Naive thymus-derived CD4-positive, alpha-beta T cell (primary cell): ENCODE data around the gene WDFY3. TPM values are rescaled to one million over a fixed set of nuclear protein-coding genes. Genes with fewer than 3 reads are reported as not detected.

Source experiments
- ATAC-seq: fragments of 150-1000 bp; cut with Tn5 transposase; 2 replicates; pipeline ENCODE4 v1.10.0; 2021; ENCODE audit warnings: mild to moderate bottlenecking, moderate library complexity
- CTCF ChIA-PET: fragments of 350-600 bp; sonication (Branson Sonifier 250); formaldehyde crosslinking; loops from one replicate; lab custom pipeline; 2021; ENCODE audit warnings: antibody characterized with exemption; lab: Charles Lee
- POLR2A ChIA-PET: fragments of 350-600 bp; sonication (Branson Sonifier 250); formaldehyde crosslinking; loops from one replicate; lab custom pipeline; 2021; ENCODE audit warnings: antibody characterized with exemption, inconsistent platforms; lab: Charles Lee
- DNase-seq, 9 donors: peaks; one replicate each; pipeline versions ENCODE4 v3.0.0 to v3.0.0-alpha.2; 2020 to 2022; ENCODE audit warnings: mixed read lengths in 1 of 9
- H3K27ac ChIP-seq: one replicate; pipeline ENCODE4 v1.7.0; 2013; ENCODE audit warnings: mild to moderate bottlenecking, low read depth, low read length, moderate library complexity
- H3K27me3 ChIP-seq, 2 donors: one replicate each; pipeline ENCODE4 v1.7.0; 2013; ENCODE audit warnings: low read length in 2 of 2, mild to moderate bottlenecking in 2 of 2, moderate library complexity in 2 of 2; ENCODE audit not compliant: control insufficient read depth in 2 of 2, insufficient read depth in 2 of 2
- H3K36me3 ChIP-seq, 3 experiments: 1 replicate in 2 of 3; 2 replicates in 1 of 3; pipeline ENCODE4 v1.7.0; 2013; ENCODE audit warnings: low read length in 3 of 3, mild to moderate bottlenecking in 3 of 3, moderate library complexity in 1 of 3; ENCODE audit not compliant: insufficient read depth in 3 of 3, control insufficient read depth in 2 of 3
- H3K4me1 ChIP-seq, 2 donors: one replicate each; pipeline ENCODE4 v1.7.0; 2013; ENCODE audit warnings: low read length in 2 of 2, mild to moderate bottlenecking in 2 of 2, moderate library complexity in 1 of 2; ENCODE audit not compliant: control insufficient read depth in 2 of 2, insufficient read depth in 2 of 2
- H3K4me3 ChIP-seq: 2 replicates; pipeline ENCODE4 v1.7.0; 2013; ENCODE audit warnings: mild to moderate bottlenecking, low read length
- H3K9me3 ChIP-seq, 3 experiments: 1 replicate in 2 of 3; 2 replicates in 1 of 3; pipeline ENCODE4 v1.7.0; 2013; ENCODE audit warnings: low read length in 3 of 3; ENCODE audit not compliant: control insufficient read depth in 2 of 3
- H3K27ac Mint-ChIP-seq, 9 donors: one replicate each; pipeline ENCODE4 v1.8.0; 2020 to 2022; ENCODE audit warnings: mixed read lengths in 9 of 9, mild to moderate bottlenecking in 8 of 9, moderate library complexity in 5 of 9, inconsistent platforms in 2 of 9
- H3K27me3 Mint-ChIP-seq, 5 donors: one replicate each; pipeline ENCODE4 v1.8.0; 2021 to 2022; ENCODE audit warnings: mixed read lengths in 5 of 5, mild to moderate bottlenecking in 1 of 5
- H3K36me3 Mint-ChIP-seq, 5 donors: one replicate each; pipeline ENCODE4 v1.8.0; 2020 to 2022; ENCODE audit warnings: mixed read lengths in 5 of 5, mild to moderate bottlenecking in 3 of 5, inconsistent platforms in 1 of 5
- H3K4me1 Mint-ChIP-seq, 7 donors: one replicate each; pipeline ENCODE4 v1.8.0; 2020 to 2022; ENCODE audit warnings: mixed read lengths in 7 of 7, mild to moderate bottlenecking in 3 of 7, inconsistent platforms in 1 of 7
- H3K4me3 Mint-ChIP-seq, 10 donors: one replicate each; pipeline ENCODE4 v1.8.0; 2020 to 2022; ENCODE audit warnings: mild to moderate bottlenecking in 10 of 10, mixed read lengths in 10 of 10, moderate library complexity in 6 of 10, inconsistent platforms in 2 of 10
- H3K9me3 Mint-ChIP-seq, 11 donors: one replicate each; pipeline ENCODE4 v1.8.0; 2020 to 2022; ENCODE audit warnings: mixed read lengths in 11 of 11, mild to moderate bottlenecking in 4 of 11, inconsistent platforms in 1 of 11, moderate library complexity in 1 of 11
- intact Hi-C, 2 donors: fragments of 100-400 bp; cut with micrococcal nuclease; formaldehyde crosslinking; loops; one replicate each; pipeline ENCODE4 v1.15.1; 2023
- polyA plus RNA-seq, 2 donors: library from polyadenylated mRNA; unstranded; fragments of 300-500 nt; fragmentation: Illumina TruSeq; gene quantifications; one replicate each; pipeline ENCODE4 v1.2.3, GENCODE V29; 2021
- total RNA-seq, 6 experiments: library from RNA in 5 of 6; stranded (reverse) in 5 of 6; gene quantifications; 1 replicate in 5 of 6; 2 replicates in 1 of 6; pipeline ENCODE4 v1.2.3 and lab custom pipeline; 2021 to 2026

WDFY3 gene
- total and polyA plus RNA-seq, 7 experiments from 2014 or later = 0.07 to 31.4 (median 1.6) TPM; not detected in 2

- Histone ChIP-seq H3K27me3 (no peaks in the 10 kb centered on the region), H3K27ac (no peak overlapping the region), H3K9me3 (no peaks in the 10 kb centered on the region), H3K4me3 (no peak overlapping the region), H3K4me1 (no peaks in the 10 kb centered on the region), H3K36me3 (no peaks in the 10 kb centered on the region)
- Mint-ChIP-seq H3K9me3 (no peaks in the 10 kb centered on the region), H3K4me1 (peaks cover 0 to 8% (median 0%) of the 10 kb centered on the region in 7 donors), H3K4me3 (no peak overlapping the region), H3K27ac (no peak overlapping the region), H3K36me3 (no peaks in the 10 kb centered on the region), H3K27me3 (peaks cover 0 to 6% (median 4%) of the 10 kb centered on the region in 5 donors)
- intact Hi-C loops = no loop called here
- no peak for ATAC-seq
- POLR2A ChIA-PET = no interaction called here
- CTCF ChIA-PET = no interaction called here
- DNase-seq = no peak
These were observed 236.1 kb downstream of the WDFY3 start for GRCh38 chr4:84730375-84730774.

GRCh38 chr4:84727491-84727890 is 239.0 kb downstream of the WDFY3 start:
- H3K27me3 Mint-ChIP-seq = peaks cover 0 to 7% (median 0%) of the 10 kb centered on the region in 5 donors
- intact Hi-C loops = no loop called here
- no peaks in the 10 kb centered on the region for H3K4me1 ChIP-seq
- no peak overlapping the region for H3K4me3 ChIP-seq
- ChIA-PET POLR2A (interaction anchor here (0.6 kb wide), 1 partner anchor 668 kb away, joined by 3 read pairs; no protein-coding TSS in a partner anchor), CTCF (no interaction called here)
- H3K9me3 ChIP-seq = no peaks in the 10 kb centered on the region
- no peak for ATAC-seq
- H3K27ac ChIP-seq = no peak overlapping the region
- H3K4me3 Mint-ChIP-seq = no peak overlapping the region
- no peak for DNase-seq
- H3K27ac Mint-ChIP-seq = no peak overlapping the region
- H3K9me3 Mint-ChIP-seq = no peaks in the 10 kb centered on the region
- H3K36me3 ChIP-seq = no peaks in the 10 kb centered on the region
- H3K27me3 ChIP-seq = no peaks in the 10 kb centered on the region
- no peaks in the 10 kb centered on the region for H3K36me3 Mint-ChIP-seq
- peaks cover 0 to 8% (median 0%) of the 10 kb centered on the region in 7 donors for H3K4me1 Mint-ChIP-seq

- H3K27ac Mint-ChIP-seq = no peak overlapping the region
- intact Hi-C loops = no loop called here
- DNase-seq = no peak
- no peak for ATAC-seq
- no peaks in the 10 kb centered on the region for H3K9me3 Mint-ChIP-seq
- no peaks in the 10 kb centered on the region for H3K36me3 Mint-ChIP-seq
- Histone ChIP-seq H3K36me3 (no peaks in the 10 kb centered on the region), H3K4me3 (no peak overlapping the region), H3K27me3 (no peaks in the 10 kb centered on the region), H3K4me1 (no peaks in the 10 kb centered on the region), H3K27ac (no peak overlapping the region), H3K9me3 (no peaks in the 10 kb centered on the region)
- H3K4me3 Mint-ChIP-seq = no peak overlapping the region
- POLR2A ChIA-PET = no interaction called here
- H3K27me3 Mint-ChIP-seq = peaks cover 0 to 7% (median 0%) of the 10 kb centered on the region in 5 donors
- CTCF ChIA-PET = no interaction called here
- peaks cover 0 to 8% (median 0%) of the 10 kb centered on the region in 7 donors for H3K4me1 Mint-ChIP-seq
These were observed 240.1 kb downstream of the WDFY3 start for GRCh38 chr4:84726356-84726755.

- no peak for ATAC-seq
- H3K36me3 ChIP-seq = no peaks in the 10 kb centered on the region
These were observed 243.8 kb downstream of the WDFY3 start for GRCh38 chr4:84722720-84723119.

GRCh38 chr4:84719115-84719514 is 247.4 kb downstream of the WDFY3 start:
- no peaks in the 10 kb centered on the region for H3K9me3 Mint-ChIP-seq

More at GRCh38 chr4:84722720-84723119, 243.8 kb downstream of the WDFY3 start:
- Histone ChIP-seq H3K9me3 (no peaks in the 10 kb centered on the region), H3K27me3 (no peaks in the 10 kb centered on the region), H3K4me1 (no peaks in the 10 kb centered on the region), H3K27ac (no peak overlapping the region), H3K4me3 (no peak overlapping the region)
- Mint-ChIP-seq H3K4me1 (peaks cover 0 to 8% (median 0%) of the 10 kb centered on the region in 7 donors), H3K27me3 (peaks cover 0 to 12% (median 0%) of the 10 kb centered on the region in 5 donors), H3K9me3 (no peaks in the 10 kb centered on the region), H3K4me3 (no peak overlapping the region), H3K36me3 (no peaks in the 10 kb centered on the region), H3K27ac (no peak overlapping the region)
- CTCF ChIA-PET = no interaction called here
- POLR2A ChIA-PET = no interaction called here
- intact Hi-C loops = no loop called here
- no peak for DNase-seq

GRCh38 chr4:84718699-84719098 is 247.8 kb downstream of the WDFY3 start:
- no peaks in the 10 kb centered on the region for H3K36me3 Mint-ChIP-seq

More at GRCh38 chr4:84719115-84719514, 247.4 kb downstream of the WDFY3 start:
- DNase-seq (no peak), ATAC-seq (no peak)
- Histone ChIP-seq H3K4me1 (no peaks in the 10 kb centered on the region), H3K27me3 (no peaks in the 10 kb centered on the region), H3K27ac (no peak overlapping the region), H3K4me3 (no peak overlapping the region), H3K9me3 (no peaks in the 10 kb centered on the region), H3K36me3 (no peaks in the 10 kb centered on the region)
- no peak overlapping the region for H3K4me3 Mint-ChIP-seq
- no peaks in the 10 kb centered on the region for H3K36me3 Mint-ChIP-seq
- POLR2A ChIA-PET = no interaction called here
- H3K4me1 Mint-ChIP-seq = no peaks in the 10 kb centered on the region
- H3K27ac Mint-ChIP-seq = no peak overlapping the region
- CTCF ChIA-PET = no interaction called here
- peaks cover 0 to 6% (median 0%) of the 10 kb centered on the region in 5 donors for H3K27me3 Mint-ChIP-seq
- intact Hi-C loops = no loop called here

GRCh38 chr4:84710548-84710947 is 255.9 kb downstream of the WDFY3 start:
- no peak overlapping the region for H3K27ac ChIP-seq
- H3K4me3 ChIP-seq = no peak overlapping the region
- Mint-ChIP-seq H3K4me3 (no peak overlapping the region), H3K27me3 (peaks cover 0 to 11% (median 3%) of the 10 kb centered on the region in 5 donors), H3K36me3 (no peaks in the 10 kb centered on the region), H3K27ac (no peak overlapping the region), H3K9me3 (no peaks in the 10 kb centered on the region), H3K4me1 (peaks cover 0 to 3% (median 0%) of the 10 kb centered on the region in 7 donors)
- intact Hi-C loops = no loop called here
- no peak for ATAC-seq
- H3K9me3 ChIP-seq = no peaks in the 10 kb centered on the region
- no peaks in the 10 kb centered on the region for H3K4me1 ChIP-seq
- no peaks in the 10 kb centered on the region for H3K27me3 ChIP-seq
- H3K36me3 ChIP-seq = no peaks in the 10 kb centered on the region
- DNase-seq = no peak
- POLR2A ChIA-PET = no interaction called here
- CTCF ChIA-PET = no interaction called here

More at GRCh38 chr4:84718699-84719098, 247.8 kb downstream of the WDFY3 start:
- H3K4me1 ChIP-seq = no peaks in the 10 kb centered on the region
- no peaks in the 10 kb centered on the region for H3K27me3 ChIP-seq
- no peak overlapping the region for H3K27ac Mint-ChIP-seq
- no peak for DNase-seq
- H3K9me3 Mint-ChIP-seq = no peaks in the 10 kb centered on the region
- ChIA-PET POLR2A (no interaction called here), CTCF (no interaction called here)
- H3K27me3 Mint-ChIP-seq = peaks cover 0 to 6% (median 0%) of the 10 kb centered on the region in 5 donors
- intact Hi-C loops = no loop called here
- ATAC-seq = no peak
- H3K4me1 Mint-ChIP-seq = no peaks in the 10 kb centered on the region
- no peaks in the 10 kb centered on the region for H3K36me3 ChIP-seq
- H3K4me3 Mint-ChIP-seq = no peak overlapping the region
- no peak overlapping the region for H3K27ac ChIP-seq
- H3K9me3 ChIP-seq = no peaks in the 10 kb centered on the region
- H3K4me3 ChIP-seq = no peak overlapping the region
